Stimulated activated CD8-positive, alpha-beta memory T cell treated with anti-CD3 and anti-CD28 coated beads, Interleukin-4, amount 100 ng/mL, for 48 hours (primary cell): Measurements from ENCODE around the gene PDE4C.
"Not testable (repeated sequence)": the region's sequence is repeated elsewhere in the genome, so short reads cannot be mapped to it uniquely, and the experiment has no call there.

Experiments
- DNase-seq: peaks from one replicate; pipeline ENCODE4 v3.0.0-alpha.2; 2020

PDE4C gene

GRCh38 chr19:18221815-18222725 is 4.2 kb downstream of the PDE4C start:
- DNase-seq: no peak

- no peak for DNase-seq
These were observed 5.5 kb downstream of the PDE4C start for GRCh38 chr19:18220632-18221275.

- no peak for DNase-seq
These were observed 6.2 kb downstream of the PDE4C start for GRCh38 chr19:18219911-18220631.

- DNase-seq: no peak
These were observed 7.6 kb downstream of the PDE4C start for GRCh38 chr19:18218600-18218999.

GRCh38 chr19:18218159-18218558 is 8.1 kb downstream of the PDE4C start:
- DNase-seq: no peak

GRCh38 chr19:18216789-18217188 is 9.4 kb downstream of the PDE4C start:
- no peak for DNase-seq

GRCh38 chr19:18214779-18215433 is 11.3 kb downstream of the PDE4C start:
- DNase-seq: no peak

- DNase-seq: no peak
These were observed 14.6 kb downstream of the PDE4C start for GRCh38 chr19:18211683-18212082.

- not testable (repeated sequence) for DNase-seq
These were observed 16.3 kb downstream of the PDE4C start for GRCh38 chr19:18209912-18210311.

- DNase-seq: peak; percentile 81
These were observed 17.9 kb downstream of the PDE4C start for GRCh38 chr19:18208098-18208951.

- no peak for DNase-seq
These were observed 20.2 kb downstream of the PDE4C start for GRCh38 chr19:18206018-18206417.

GRCh38 chr19:18205200-18205892 is 20.9 kb downstream of the PDE4C start:
- DNase-seq: peak; percentile 72

- peak; percentile 75 for DNase-seq
These were observed 21.6 kb downstream of the PDE4C start for GRCh38 chr19:18204394-18205199.

- peak; percentile 100 for DNase-seq
These were observed 22.3 kb downstream of the PDE4C start, which contains the start of gene RAB3A for GRCh38 chr19:18203863-18204393. Gene RAB3A, minus strand, starts transcription at chr19:18204042. Its CDS starts 1,302 bp downstream, at chr19:18202740.

GRCh38 chr19:18203408-18203862 is 22.8 kb downstream of the PDE4C start:
- peak; percentile 58 for DNase-seq

GRCh38 chr19:18202778-18203407 is 23.3 kb downstream of the PDE4C start:
- DNase-seq: peak; percentile 47

GRCh38 chr19:18202397-18202777 is 23.9 kb downstream of the PDE4C start:
- DNase-seq: no peak

GRCh38 chr19:18198374-18198773 is 27.9 kb downstream of the PDE4C start:
- DNase-seq: no peak

GRCh38 chr19:18197941-18198340 is 28.3 kb downstream of the PDE4C start:
- DNase-seq: no peak
